ENCODE data around the gene RINL. TPM values are rescaled to one million over a fixed set of nuclear protein-coding genes. Genes with fewer than 3 reads are reported as not detected.

The RINL gene
- total RNA-seq, 1 experiment from 2014 or later, result 14.5 TPM

- DNase-seq (ENCODE audit: low spot score) (no peak), ATAC-seq (no peak)
- Mint-ChIP-seq H3K36me3 (no peaks in the 10 kb centered on the region), H3K9me3 (no peaks in the 10 kb centered on the region), H3K27ac (no peak overlapping the region), H3K27me3 (ENCODE audit: low read depth) (peaks cover 13% of the 10 kb centered on the region), H3K4me1 (peaks cover 1% of the 10 kb centered on the region; the same call in 1 of the 2 replicates), H3K4me3 (no peak overlapping the region)
- ChIA-PET CTCF (interaction anchor here (1.4 kb wide), 1 partner anchor 23 kb away, joined by 3 read pairs; no protein-coding TSS in a partner anchor), POLR2A (no interaction called here)
- TF ChIP-seq SP1 (CRISPR knock-in tag; conservative IDR thresholded peaks at IDR 0.05) (no peak), ZNF416 (CRISPR knock-in tag; IDR thresholded peaks at IDR 0.05) (no peak), TCF7 (CRISPR knock-in tag; IDR thresholded peaks at IDR 0.05; ENCODE audit: low read depth) (no peak), SMAD3 (CRISPR knock-in tag; IDR thresholded peaks at IDR 0.05; ENCODE audit: borderline replicate concordance) (no peak), JAZF1 (CRISPR knock-in tag; IDR thresholded peaks at IDR 0.05) (no peak)
- TF ChIP-seq, protein P1, sequence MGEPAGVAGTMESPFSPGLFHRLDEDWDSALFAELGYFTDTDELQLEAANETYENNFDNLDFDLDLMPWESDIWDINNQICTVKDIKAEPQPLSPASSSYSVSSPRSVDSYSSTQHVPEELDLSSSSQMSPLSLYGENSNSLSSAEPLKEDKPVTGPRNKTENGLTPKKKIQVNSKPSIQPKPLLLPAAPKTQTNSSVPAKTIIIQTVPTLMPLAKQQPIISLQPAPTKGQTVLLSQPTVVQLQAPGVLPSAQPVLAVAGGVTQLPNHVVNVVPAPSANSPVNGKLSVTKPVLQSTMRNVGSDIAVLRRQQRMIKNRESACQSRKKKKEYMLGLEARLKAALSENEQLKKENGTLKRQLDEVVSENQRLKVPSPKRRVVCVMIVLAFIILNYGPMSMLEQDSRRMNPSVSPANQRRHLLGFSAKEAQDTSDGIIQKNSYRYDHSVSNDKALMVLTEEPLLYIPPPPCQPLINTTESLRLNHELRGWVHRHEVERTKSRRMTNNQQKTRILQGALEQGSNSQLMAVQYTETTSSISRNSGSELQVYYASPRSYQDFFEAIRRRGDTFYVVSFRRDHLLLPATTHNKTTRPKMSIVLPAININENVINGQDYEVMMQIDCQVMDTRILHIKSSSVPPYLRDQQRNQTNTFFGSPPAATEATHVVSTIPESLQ (CRISPR knock-in tag; IDR thresholded peaks at IDR 0.05), result no peak
- TF ChIP-seq, protein P2, sequence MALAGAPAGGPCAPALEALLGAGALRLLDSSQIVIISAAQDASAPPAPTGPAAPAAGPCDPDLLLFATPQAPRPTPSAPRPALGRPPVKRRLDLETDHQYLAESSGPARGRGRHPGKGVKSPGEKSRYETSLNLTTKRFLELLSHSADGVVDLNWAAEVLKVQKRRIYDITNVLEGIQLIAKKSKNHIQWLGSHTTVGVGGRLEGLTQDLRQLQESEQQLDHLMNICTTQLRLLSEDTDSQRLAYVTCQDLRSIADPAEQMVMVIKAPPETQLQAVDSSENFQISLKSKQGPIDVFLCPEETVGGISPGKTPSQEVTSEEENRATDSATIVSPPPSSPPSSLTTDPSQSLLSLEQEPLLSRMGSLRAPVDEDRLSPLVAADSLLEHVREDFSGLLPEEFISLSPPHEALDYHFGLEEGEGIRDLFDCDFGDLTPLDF (CRISPR knock-in tag; IDR thresholded peaks at IDR 0.05), result no peak
- TF ChIP-seq, protein P3, sequence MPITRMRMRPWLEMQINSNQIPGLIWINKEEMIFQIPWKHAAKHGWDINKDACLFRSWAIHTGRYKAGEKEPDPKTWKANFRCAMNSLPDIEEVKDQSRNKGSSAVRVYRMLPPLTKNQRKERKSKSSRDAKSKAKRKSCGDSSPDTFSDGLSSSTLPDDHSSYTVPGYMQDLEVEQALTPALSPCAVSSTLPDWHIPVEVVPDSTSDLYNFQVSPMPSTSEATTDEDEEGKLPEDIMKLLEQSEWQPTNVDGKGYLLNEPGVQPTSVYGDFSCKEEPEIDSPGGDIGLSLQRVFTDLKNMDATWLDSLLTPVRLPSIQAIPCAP (CRISPR knock-in tag; IDR thresholded peaks at IDR 0.05), result no peak
- TF ChIP-seq, protein P4, sequence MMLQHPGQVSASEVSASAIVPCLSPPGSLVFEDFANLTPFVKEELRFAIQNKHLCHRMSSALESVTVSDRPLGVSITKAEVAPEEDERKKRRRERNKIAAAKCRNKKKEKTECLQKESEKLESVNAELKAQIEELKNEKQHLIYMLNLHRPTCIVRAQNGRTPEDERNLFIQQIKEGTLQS (CRISPR knock-in tag; conservative IDR thresholded peaks at IDR 0.05), result no peak
Measured at GRCh38 chr19:38893341-38893771, 15.3 kb upstream of the RINL start.

DNA sequence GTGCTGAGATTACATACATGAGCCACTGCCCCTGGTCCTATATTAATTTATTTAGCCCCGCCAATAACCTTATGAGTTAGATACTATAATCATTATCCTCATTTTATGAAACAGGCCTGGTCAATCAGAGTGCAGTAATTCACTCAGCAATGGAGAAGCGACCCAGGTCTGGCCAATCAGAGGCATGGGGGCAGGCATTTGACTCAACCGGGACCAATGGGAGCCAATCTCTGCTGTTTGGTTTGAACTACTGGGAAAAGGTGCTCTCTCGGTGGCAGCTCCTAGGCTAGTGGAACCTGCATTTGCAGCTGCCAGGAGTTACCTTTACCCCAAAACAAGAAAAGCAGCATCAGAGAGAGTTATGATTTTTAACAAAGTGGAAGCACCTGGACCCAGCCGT, 14.8 kb upstream of the RINL start:
- H3K4me3 Mint-ChIP-seq, result no peak overlapping the region
- ATAC-seq, result peak; percentile 65

GRCh38 chr19:38891771-38892170, 13.7 kb upstream of the RINL start:
- H3K27ac Mint-ChIP-seq, result no peak overlapping the region
- CTCF ChIA-PET, result no interaction called here
- POLR2A ChIA-PET, result no interaction called here
- DNase-seq (ENCODE audit: low spot score), result no peak
- H3K4me3 Mint-ChIP-seq, result no peak overlapping the region
- H3K36me3 Mint-ChIP-seq, result no peaks in the 10 kb centered on the region
- H3K9me3 Mint-ChIP-seq, result no peaks in the 10 kb centered on the region
- H3K27me3 Mint-ChIP-seq (ENCODE audit: low read depth), result peaks cover 2% of the 10 kb centered on the region; the same call in 1 of the 2 replicates
- H3K4me1 Mint-ChIP-seq, result no peaks in the 10 kb centered on the region
- ATAC-seq, result no peak
- no peak for TF ChIP-seq GABPB1 (CRISPR knock-in tag; IDR thresholded peaks at IDR 0.05)
- TF ChIP-seq RORB (CRISPR knock-in tag; IDR thresholded peaks at IDR 0.05), result no peak
- no peak for TF ChIP-seq CREB1 (CRISPR knock-in tag; IDR thresholded peaks at IDR 0.05)
- no peak for TF ChIP-seq ATF2 (CRISPR knock-in tag; IDR thresholded peaks at IDR 0.05; ENCODE audit: borderline replicate concordance, low read depth)
- no peak for TF ChIP-seq TEAD4 (CRISPR knock-in tag; IDR thresholded peaks at IDR 0.05)
- no peak for TF ChIP-seq IRF2 (CRISPR knock-in tag; IDR thresholded peaks at IDR 0.05; ENCODE audit: borderline replicate concordance, low read depth)
- TF ChIP-seq, protein P5, sequence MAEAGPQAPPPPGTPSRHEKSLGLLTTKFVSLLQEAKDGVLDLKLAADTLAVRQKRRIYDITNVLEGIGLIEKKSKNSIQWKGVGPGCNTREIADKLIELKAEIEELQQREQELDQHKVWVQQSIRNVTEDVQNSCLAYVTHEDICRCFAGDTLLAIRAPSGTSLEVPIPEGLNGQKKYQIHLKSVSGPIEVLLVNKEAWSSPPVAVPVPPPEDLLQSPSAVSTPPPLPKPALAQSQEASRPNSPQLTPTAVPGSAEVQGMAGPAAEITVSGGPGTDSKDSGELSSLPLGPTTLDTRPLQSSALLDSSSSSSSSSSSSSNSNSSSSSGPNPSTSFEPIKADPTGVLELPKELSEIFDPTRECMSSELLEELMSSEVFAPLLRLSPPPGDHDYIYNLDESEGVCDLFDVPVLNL (CRISPR knock-in tag; IDR thresholded peaks at IDR 0.05; ENCODE audit: borderline replicate concordance, low read depth), result no peak
- TF ChIP-seq ZNF423 (CRISPR knock-in tag; IDR thresholded peaks at IDR 0.05), result no peak
- no peak for TF ChIP-seq ERG (CRISPR knock-in tag; IDR thresholded peaks at IDR 0.05)
- TF ChIP-seq, protein P1 (CRISPR knock-in tag; IDR thresholded peaks at IDR 0.05), result no peak
- TF ChIP-seq E2F5 (CRISPR knock-in tag; IDR thresholded peaks at IDR 0.05), result no peak

More for the DNA sequence above, 14.8 kb upstream of the RINL start:
- CTCF ChIA-PET, result interaction anchor here (1.4 kb wide), 1 partner anchor 23 kb away, joined by 3 read pairs; no protein-coding TSS in a partner anchor
- Mint-ChIP-seq H3K27me3 (ENCODE audit: low read depth) (peaks cover 8% of the 10 kb centered on the region), H3K27ac (no peak overlapping the region), H3K4me1 (no peaks in the 10 kb centered on the region), H3K9me3 (no peaks in the 10 kb centered on the region), H3K36me3 (no peaks in the 10 kb centered on the region)
- POLR2A ChIA-PET, result no interaction called here
- no peak for DNase-seq (ENCODE audit: low spot score)
- peak; percentile 58; the same call in 1 of the 2 replicates for TF ChIP-seq NFYB (CRISPR knock-in tag; conservative IDR thresholded peaks at IDR 0.05; ENCODE audit: low read depth)
- TF ChIP-seq, protein P4 (CRISPR knock-in tag; conservative IDR thresholded peaks at IDR 0.05), result no peak

Data from WTC11 (cell line).